GM12878 (cell line): ENCODE data around the gene PAXX.

ENCODE experiments used
- CBX5 ChIP-seq: sonication (generic); IDR thresholded peaks from 2 replicates; pipeline ENCODE4 v1.6.1; 2016; ENCODE audit warnings: low read depth, moderate library complexity, mild to moderate bottlenecking, inconsistent platforms
- EZH2 ChIP-seq: IDR thresholded peaks from 2 replicates; pipeline ENCODE4 v1.6.1; 2012; ENCODE audit warnings: low read depth, mild to moderate bottlenecking, control low read depth, inconsistent platforms, low read length, borderline replicate concordance; ENCODE audit not compliant: control insufficient read depth
- GATAD2B ChIP-seq: fragments of 450-650 bp; conservative IDR thresholded peaks from 2 replicates; pipeline ENCODE4 v1.6.1; 2017; ENCODE audit warnings: low read depth, mild to moderate bottlenecking, moderate library complexity
- MTA2 ChIP-seq: fragments of 450-650 bp; IDR thresholded peaks from 2 replicates; pipeline ENCODE4 v1.6.1; 2016; ENCODE audit warnings: low read depth, mild to moderate bottlenecking, moderate library complexity
- NR2C1 ChIP-seq: fragments of 450-650 bp; IDR thresholded peaks from 2 replicates; pipeline ENCODE4 v1.6.1; 2017; ENCODE audit warnings: antibody characterized with exemption, mild to moderate bottlenecking, moderate library complexity
- PBX3 ChIP-seq: IDR thresholded peaks from 2 replicates; pipeline ENCODE4 v1.6.1; 2011; ENCODE audit warnings: mild to moderate bottlenecking, low read depth, low read length, moderate library complexity; ENCODE audit not compliant: insufficient replicate concordance
- POLR2A ChIP-seq: IDR thresholded peaks from 2 replicates; pipeline ENCODE4 v1.6.1; 2011; ENCODE audit warnings: low read depth, mild to moderate bottlenecking, low read length
- RBBP5 ChIP-seq: fragments of 200-600 bp; sonication (generic); conservative IDR thresholded peaks from 2 replicates; pipeline ENCODE4 v1.6.1; 2016
- RCOR1 ChIP-seq: conservative IDR thresholded peaks from 2 replicates; pipeline ENCODE4 v1.6.1; 2012; ENCODE audit warnings: low read depth, low read length, improper control_type of control experiment
- TAF1 ChIP-seq: IDR thresholded peaks from 2 replicates; pipeline ENCODE4 v1.6.1; 2011; ENCODE audit warnings: mild to moderate bottlenecking, low read depth, low read length, borderline replicate concordance
- ZBED1 ChIP-seq: IDR thresholded peaks from 2 replicates; pipeline ENCODE4 v1.6.1; 2016; ENCODE audit warnings: borderline replicate concordance
- TF ChIP-seq, protein P1 (sequence below), 3 experiments: IDR thresholded peaks in 2 of 3; conservative IDR thresholded peaks in 1 of 3; 2 replicates each; pipeline ENCODE4 v1.5.1; 2011; ENCODE audit warnings: low read depth in 3 of 3, low read length in 3 of 3, mild to moderate bottlenecking in 3 of 3, control low read depth in 2 of 3, moderate library complexity in 2 of 3, inconsistent platforms in 1 of 3, mixed read lengths in 1 of 3; ENCODE audit not compliant: control insufficient read depth in 2 of 3, insufficient read depth in 1 of 3; ENCODE audit errors: extremely low read depth in 1 of 3
- TF ChIP-seq, protein P2 (sequence below): IDR thresholded peaks from 2 replicates; pipeline ENCODE4 v1.6.1; 2012; ENCODE audit warnings: low read length, inconsistent platforms
- TF ChIP-seq, protein P3 (sequence below): IDR thresholded peaks from 2 replicates; pipeline ENCODE4 v1.6.1; 2011; ENCODE audit warnings: low read depth, low read length, improper control_type of control experiment, borderline replicate concordance

DNA sequence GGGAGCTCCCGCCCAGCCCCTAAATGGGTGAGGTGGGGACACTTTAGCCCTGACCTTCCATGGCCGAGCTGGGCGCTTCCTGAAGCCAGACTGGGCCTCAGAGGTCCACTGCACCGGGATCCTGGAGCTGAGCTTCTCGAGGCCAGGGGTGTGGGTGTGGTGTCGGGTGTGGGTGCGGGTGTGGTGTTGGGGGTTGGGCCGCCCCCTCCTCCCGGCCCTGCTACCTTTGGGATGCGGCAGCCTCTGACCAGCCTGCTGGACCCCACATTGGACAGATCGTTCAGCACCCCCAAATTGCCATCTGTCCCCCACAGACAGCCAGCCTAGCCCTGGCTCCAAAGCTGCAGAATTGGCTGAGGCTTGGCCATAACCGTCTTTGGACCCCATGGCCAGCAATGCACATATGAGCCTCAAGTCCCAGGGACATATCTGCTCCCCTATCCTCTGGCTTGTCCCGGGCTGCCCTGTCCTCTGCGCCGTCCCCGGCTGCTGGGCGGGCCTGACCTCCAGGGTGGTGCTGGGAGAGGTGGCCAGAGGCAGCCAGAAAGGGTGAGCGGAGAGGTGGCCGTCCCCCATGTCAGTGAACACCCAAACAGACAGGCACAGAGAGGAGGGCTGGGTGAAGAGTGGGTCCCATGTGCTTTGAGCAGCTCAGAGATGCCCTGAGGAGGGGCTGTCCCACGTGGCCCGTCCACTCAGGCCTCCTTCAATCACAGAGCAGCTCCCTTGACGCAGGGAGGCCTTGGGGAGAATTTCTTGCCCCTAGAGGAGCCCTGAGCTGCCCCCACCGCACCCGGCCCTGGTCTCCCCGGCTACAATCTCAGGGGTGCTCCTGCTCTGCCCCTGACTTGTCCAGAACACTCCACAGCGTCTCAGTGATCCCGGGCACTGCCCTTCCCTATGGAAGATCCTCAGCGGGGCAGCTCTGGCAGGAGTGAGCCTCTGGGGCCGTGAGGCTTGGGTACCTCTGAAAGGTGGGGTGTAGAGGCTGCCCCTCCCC, 18.3 kb upstream of the PAXX start:
- TF ChIP-seq RBBP5 (no peak), CBX5 (no peak), POLR2A (no peak), NR2C1 (no peak), TAF1 (no peak), PBX3 (no peak), EZH2 (no peak), RCOR1 (no peak), GATAD2B (no peak), MTA2 (no peak), ZBED1 (no peak)
- TF ChIP-seq, protein P1, sequence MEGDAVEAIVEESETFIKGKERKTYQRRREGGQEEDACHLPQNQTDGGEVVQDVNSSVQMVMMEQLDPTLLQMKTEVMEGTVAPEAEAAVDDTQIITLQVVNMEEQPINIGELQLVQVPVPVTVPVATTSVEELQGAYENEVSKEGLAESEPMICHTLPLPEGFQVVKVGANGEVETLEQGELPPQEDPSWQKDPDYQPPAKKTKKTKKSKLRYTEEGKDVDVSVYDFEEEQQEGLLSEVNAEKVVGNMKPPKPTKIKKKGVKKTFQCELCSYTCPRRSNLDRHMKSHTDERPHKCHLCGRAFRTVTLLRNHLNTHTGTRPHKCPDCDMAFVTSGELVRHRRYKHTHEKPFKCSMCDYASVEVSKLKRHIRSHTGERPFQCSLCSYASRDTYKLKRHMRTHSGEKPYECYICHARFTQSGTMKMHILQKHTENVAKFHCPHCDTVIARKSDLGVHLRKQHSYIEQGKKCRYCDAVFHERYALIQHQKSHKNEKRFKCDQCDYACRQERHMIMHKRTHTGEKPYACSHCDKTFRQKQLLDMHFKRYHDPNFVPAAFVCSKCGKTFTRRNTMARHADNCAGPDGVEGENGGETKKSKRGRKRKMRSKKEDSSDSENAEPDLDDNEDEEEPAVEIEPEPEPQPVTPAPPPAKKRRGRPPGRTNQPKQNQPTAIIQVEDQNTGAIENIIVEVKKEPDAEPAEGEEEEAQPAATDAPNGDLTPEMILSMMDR (IDR thresholded peaks at IDR 0.05 in 2 of 3, conservative IDR thresholded peaks at IDR 0.05 in 1 of 3; ENCODE audit: control insufficient read depth in 2 of 3, extremely low read depth in 1 of 3, insufficient read depth in 1 of 3, low read depth in 3 of 3, low read length in 3 of 3), result no peak
- TF ChIP-seq, protein P2, sequence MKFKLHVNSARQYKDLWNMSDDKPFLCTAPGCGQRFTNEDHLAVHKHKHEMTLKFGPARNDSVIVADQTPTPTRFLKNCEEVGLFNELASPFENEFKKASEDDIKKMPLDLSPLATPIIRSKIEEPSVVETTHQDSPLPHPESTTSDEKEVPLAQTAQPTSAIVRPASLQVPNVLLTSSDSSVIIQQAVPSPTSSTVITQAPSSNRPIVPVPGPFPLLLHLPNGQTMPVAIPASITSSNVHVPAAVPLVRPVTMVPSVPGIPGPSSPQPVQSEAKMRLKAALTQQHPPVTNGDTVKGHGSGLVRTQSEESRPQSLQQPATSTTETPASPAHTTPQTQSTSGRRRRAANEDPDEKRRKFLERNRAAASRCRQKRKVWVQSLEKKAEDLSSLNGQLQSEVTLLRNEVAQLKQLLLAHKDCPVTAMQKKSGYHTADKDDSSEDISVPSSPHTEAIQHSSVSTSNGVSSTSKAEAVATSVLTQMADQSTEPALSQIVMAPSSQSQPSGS, result no peak
- TF ChIP-seq, protein P3, sequence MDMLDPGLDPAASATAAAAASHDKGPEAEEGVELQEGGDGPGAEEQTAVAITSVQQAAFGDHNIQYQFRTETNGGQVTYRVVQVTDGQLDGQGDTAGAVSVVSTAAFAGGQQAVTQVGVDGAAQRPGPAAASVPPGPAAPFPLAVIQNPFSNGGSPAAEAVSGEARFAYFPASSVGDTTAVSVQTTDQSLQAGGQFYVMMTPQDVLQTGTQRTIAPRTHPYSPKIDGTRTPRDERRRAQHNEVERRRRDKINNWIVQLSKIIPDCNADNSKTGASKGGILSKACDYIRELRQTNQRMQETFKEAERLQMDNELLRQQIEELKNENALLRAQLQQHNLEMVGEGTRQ, result no peak
